HG02642 (cell line): ENCODE data around the gene FAM9C.

Experiments used
- ATAC-seq: cut with Tn5 transposase; IDR thresholded peaks from one replicate; pipeline ENCODE4 v1.9.1; 2021; ENCODE audit warnings: mild to moderate bottlenecking; ENCODE audit not compliant: unreplicated experiment, poor library complexity

FAM9C gene

GRCh38 chrX:12987340-12987739 lies 57.1 kb downstream of the FAM9C start:
- no peak for ATAC-seq

GRCh38 chrX:12986886-12987285 lies 57.5 kb downstream of the FAM9C start:
- no peak for ATAC-seq

GRCh38 chrX:12986164-12986779 lies 58.1 kb downstream of the FAM9C start:
- ATAC-seq = peak; percentile 39
